NCI-H2196 (cell line): Measurements from ENCODE around the gene ATP2C1.

ENCODE experiments used
- DNase-seq: peaks from one replicate; lab custom pipeline; 2025; ENCODE audit not compliant: unreplicated experiment; lab: John Stamatoyannopoulos, UW

ATP2C1 gene

GRCh38 chr3:130974201-130974600, 80.3 kb downstream of the ATP2C1 start:
- no peak for DNase-seq

GRCh38 chr3:130975251-130975650, 81.4 kb downstream of the ATP2C1 start:
- no peak for DNase-seq

GRCh38 chr3:130976706-130977105, 82.8 kb downstream of the ATP2C1 start:
- no peak for DNase-seq

GRCh38 chr3:130979117-130979516, 85.2 kb downstream of the ATP2C1 start:
- DNase-seq, result no peak

GRCh38 chr3:130981469-130981868, 87.6 kb downstream of the ATP2C1 start:
- DNase-seq, result no peak

GRCh38 chr3:130990282-130990681, 96.4 kb downstream of the ATP2C1 start:
- no peak for DNase-seq

- DNase-seq, result no peak
These were observed 97.2 kb downstream of the ATP2C1 start for GRCh38 chr3:130991126-130991525.

GRCh38 chr3:130992344-130992743, 98.5 kb downstream of the ATP2C1 start:
- no peak for DNase-seq

GRCh38 chr3:130997289-130997688, 103.4 kb downstream of the ATP2C1 start:
- DNase-seq, result no peak

- no peak for DNase-seq
These were observed 107.2 kb downstream of the ATP2C1 start for GRCh38 chr3:131001071-131001470.

- no peak for DNase-seq
These were observed 110.7 kb downstream of the ATP2C1 start for GRCh38 chr3:131004603-131005002.

GRCh38 chr3:131007256-131007655, 113.4 kb downstream of the ATP2C1 start:
- DNase-seq, result no peak

- DNase-seq, result no peak
These were observed 113.9 kb downstream of the ATP2C1 start for GRCh38 chr3:131007782-131008181.

GRCh38 chr3:131008326-131008725, 114.4 kb downstream of the ATP2C1 start:
- no peak for DNase-seq

- DNase-seq, result no peak
These were observed 115.8 kb downstream of the ATP2C1 start for GRCh38 chr3:131009698-131010097.

- DNase-seq, result no peak
These were observed 125.1 kb downstream of the ATP2C1 start for GRCh38 chr3:131018970-131019369.

- no peak for DNase-seq
These were observed 126.3 kb downstream of the ATP2C1 start for GRCh38 chr3:131020122-131020693.

GRCh38 chr3:131025539-131025938, 131.7 kb downstream of the ATP2C1 start:
- no peak for DNase-seq

- DNase-seq, result peak; percentile 95
These were observed 132.7 kb downstream of the ATP2C1 start, which contains the start of the genes ASTE1 and NEK11 for GRCh38 chr3:131026321-131027151. ASTE1 (minus strand) TSS chr3:131026825; CDS start chr3:131025306, 1,519 bp downstream. NEK11 (plus strand) TSS chr3:131026877; CDS start chr3:131029709, 2,832 bp downstream.

GRCh38 chr3:131028844-131029243, 135.0 kb downstream of the ATP2C1 start:
- no peak for DNase-seq

- DNase-seq, result no peak
These were observed 137.8 kb downstream of the ATP2C1 start for GRCh38 chr3:131031660-131032059.

- peak; percentile 76 for DNase-seq
These were observed 139.7 kb downstream of the ATP2C1 start for GRCh38 chr3:131033480-131034080.
